ENCODE data around the gene SIVA1. TPM values are rescaled to one million over a fixed set of nuclear protein-coding genes. Genes with fewer than 3 reads are reported as not detected.

The SIVA1 gene
- total and polyA plus RNA-seq, 7 donors: 55.8 to 233 (median 105) TPM

- Histone ChIP-seq H3K36me3 (ENCODE audit: insufficient read depth in 1 of 2, low read depth in 1 of 2) (peaks cover 0 to 27% of the 10 kb centered on the region in 2 donors), H3K9me3 (no peaks in the 10 kb centered on the region), H3K27ac (peak overlapping the region; percentile 23), H3K27me3 (ENCODE audit: insufficient read depth in 3 of 3, low read length in 2 of 3) (no peaks in the 10 kb centered on the region), H3K4me1 (peaks cover 34% of the 10 kb centered on the region), H3K4me3 (no peak overlapping the region)
- WGBS, 3 donors: 34 to 47% (median 45%) methylated on average over 11 of the region's 11 CpGs
- no peak for DNase-seq
- intact Hi-C loops (cut with DNase I): no loop called here
- ATAC-seq: no peak
- TF ChIP-seq CTCF (IDR thresholded peaks at IDR 0.05): no peak
These were observed 34.1 kb upstream of the SIVA1 start for GRCh38 chr14:104718871-104719270.

DNA sequence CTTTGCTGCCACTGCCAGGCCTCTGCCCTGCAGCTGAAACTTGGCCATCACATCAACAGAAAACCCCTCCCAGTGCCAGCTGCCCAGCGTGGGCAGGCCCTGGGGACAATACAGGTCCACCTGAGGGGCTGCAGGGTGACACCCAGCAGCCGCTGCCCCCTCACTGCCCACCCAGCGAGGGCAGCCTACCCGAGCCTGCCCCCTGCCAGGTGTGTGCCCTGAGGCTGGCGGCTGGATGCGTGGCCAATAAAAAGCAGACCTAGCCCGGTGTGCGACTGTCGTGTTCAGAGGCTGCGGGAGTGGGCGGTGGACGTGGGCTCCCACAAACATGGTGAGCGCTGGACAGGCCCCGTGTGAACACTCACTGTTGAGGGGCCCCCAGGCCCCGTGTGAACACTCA, 33.6 kb upstream of the SIVA1 start:
- no peak for ATAC-seq
- no peak overlapping the region for H3K4me3 ChIP-seq
- H3K27me3 ChIP-seq (ENCODE audit: insufficient read depth in 3 of 3, low read length in 2 of 3): no peaks in the 10 kb centered on the region
- peak overlapping the region; percentile 23 for H3K27ac ChIP-seq
- no peaks in the 10 kb centered on the region for H3K9me3 ChIP-seq
- H3K4me1 ChIP-seq: peaks cover 34% of the 10 kb centered on the region
- intact Hi-C loops (cut with DNase I): no loop called here
- H3K36me3 ChIP-seq (ENCODE audit: insufficient read depth in 1 of 2, low read depth in 1 of 2): peaks cover 0 to 23% of the 10 kb centered on the region in 2 donors
- TF ChIP-seq CTCF (IDR thresholded peaks at IDR 0.05): no peak
- 81 to 91% (median 84%) methylated on average over 15 of the region's 15 CpGs for WGBS, 3 donors
- no peak for DNase-seq

- peak; percentile 60 to 69 (median 62) for ATAC-seq
- H3K36me3 ChIP-seq (ENCODE audit: insufficient read depth in 1 of 2, low read depth in 1 of 2): peaks cover 0 to 11% of the 10 kb centered on the region in 2 donors
- 38 to 54% (median 47%) methylated on average over 18 of the region's 18 CpGs for WGBS, 3 donors
- H3K9me3 ChIP-seq: no peaks in the 10 kb centered on the region
- peak overlapping the region; percentile 83 for H3K27ac ChIP-seq
- no peak for TF ChIP-seq CTCF (IDR thresholded peaks at IDR 0.05)
- peak; percentile 80 to 94 for DNase-seq
- H3K4me1 ChIP-seq: peaks cover 54% of the 10 kb centered on the region
- intact Hi-C loops (cut with DNase I): no loop called here
- peak overlapping the region; percentile 23 for H3K4me3 ChIP-seq
- H3K27me3 ChIP-seq (ENCODE audit: insufficient read depth in 3 of 3, low read length in 2 of 3): no peaks in the 10 kb centered on the region
These were observed 31.2 kb upstream of the SIVA1 start for GRCh38 chr14:104721505-104722431.

DNA sequence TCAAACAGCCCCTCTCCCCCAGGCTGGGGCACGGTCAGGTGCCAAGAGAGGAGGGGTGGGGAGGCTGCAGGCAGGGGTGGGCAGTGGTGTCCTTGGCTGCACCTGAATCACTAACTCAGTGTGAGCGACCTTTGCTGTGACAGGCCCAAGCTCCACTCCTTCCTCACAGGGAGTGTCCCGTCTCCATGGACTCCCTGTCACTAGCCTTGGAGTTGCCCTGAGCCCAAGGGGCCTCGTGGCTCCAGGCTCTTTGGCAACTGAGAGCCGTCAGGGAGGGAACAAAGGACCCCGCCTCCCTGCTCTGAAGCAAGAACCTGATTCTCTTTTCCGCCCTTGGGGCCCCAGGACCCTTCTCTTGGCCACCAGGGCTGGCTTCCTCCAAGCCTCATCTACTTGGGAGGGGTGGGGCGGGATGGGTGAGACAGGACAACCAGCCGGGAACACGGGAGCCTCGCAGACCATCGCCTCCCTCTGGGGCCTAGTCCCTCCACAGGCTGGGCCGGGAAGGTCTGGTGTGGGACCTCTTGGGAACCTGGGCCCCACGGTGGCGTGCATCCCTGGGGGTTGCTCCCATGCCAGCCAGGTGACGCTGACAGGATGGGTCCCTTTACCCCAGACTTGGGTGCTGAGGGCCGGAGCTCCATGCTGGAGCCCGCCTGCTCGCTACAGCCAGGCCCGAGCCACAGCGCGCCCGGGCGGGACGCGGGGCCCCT, 29.9 kb upstream of the SIVA1 start:
- Histone ChIP-seq H3K4me3 (peak overlapping the region; percentile 82), H3K27ac (peak overlapping the region; percentile 83), H3K4me1 (peaks cover 61% of the 10 kb centered on the region), H3K36me3 (ENCODE audit: insufficient read depth in 1 of 2, low read depth in 1 of 2) (peaks cover 0 to 8% of the 10 kb centered on the region in 2 donors), H3K27me3 (ENCODE audit: insufficient read depth in 3 of 3, low read length in 2 of 3) (no peaks in the 10 kb centered on the region), H3K9me3 (no peaks in the 10 kb centered on the region)
- intact Hi-C loops (cut with DNase I): no loop called here
- ATAC-seq: no peak
- DNase-seq: no peak
- no peak for TF ChIP-seq CTCF (IDR thresholded peaks at IDR 0.05)
- WGBS, 3 donors: 43 to 51% (median 48%) methylated on average over 23 to 26 of the region's 26 CpGs
